Endothelial cell of umbilical vein (primary cell): ENCODE data around the gene SLC35A3. TPM values are rescaled to one million over a fixed set of nuclear protein-coding genes. Genes with fewer than 3 reads are reported as not detected.
A peak's percentile ranks its signal among the peaks of the same experiment; 100 is the strongest.

ENCODE experiments used
- BruUV-seq: library from RNA; stranded (reverse); fragments of 400-500 nt; replicated peaks from 2 replicates; lab custom pipeline; 2021; lab: Mats Ljungman, UMichigan
- CTCF ChIA-PET: fragments of 300-600, 350-600 bp; sonication (Branson Sonifier 250); formaldehyde crosslinking; loops from one replicate; lab custom pipeline; 2021; ENCODE audit warnings: antibody characterized with exemption, inconsistent platforms; lab: Charles Lee
- POLR2A ChIA-PET: fragments of 300-600, 350-600 bp; sonication (Branson Sonifier 250); formaldehyde crosslinking; loops from one replicate; lab custom pipeline; 2021; ENCODE audit warnings: antibody characterized with exemption, inconsistent platforms; lab: Charles Lee
- DNase-seq: peaks from one replicate; pipeline ENCODE4 v3.0.0-alpha.2; 2011; ENCODE audit warnings: low read depth, low spot score
- FAIRE-seq: peaks from 2 replicates; lab custom pipeline; 2011; peaks lifted over from hg19 to GRCh38; lab: Jason Lieb, UNC
- H2AFZ ChIP-seq: 2 replicates; pipeline ENCODE4 v1.6.0; 2012; ENCODE audit warnings: low read depth, low read length, control low read depth, inconsistent platforms
- H3K27ac ChIP-seq: 2 replicates; pipeline ENCODE4 v1.5.1; 2011; ENCODE audit warnings: low read depth, mild to moderate bottlenecking, control low read depth, low read length, moderate library complexity; ENCODE audit not compliant: insufficient read depth
- H3K27me3 ChIP-seq, 2 experiments: 2 replicates each; pipeline versions ENCODE4 v1.6.0 to v1.6.1; 2011; ENCODE audit warnings: low read length in 2 of 2, mixed read lengths in 1 of 2; ENCODE audit not compliant: control insufficient read depth in 2 of 2, insufficient read depth in 2 of 2
- H3K36me3 ChIP-seq, 2 experiments: 2 replicates in 1 of 2; 3 replicates in 1 of 2; pipeline ENCODE4 v1.5.1; 2011; ENCODE audit warnings: low read length in 2 of 2, mild to moderate bottlenecking in 1 of 2, moderate library complexity in 1 of 2; ENCODE audit not compliant: control insufficient read depth in 2 of 2, insufficient read depth in 2 of 2; ENCODE audit errors: extremely low read depth in 1 of 2
- H3K4me1 ChIP-seq: 3 replicates; pipeline ENCODE4 v1.5.1; 2011; ENCODE audit warnings: mild to moderate bottlenecking, low read length; ENCODE audit not compliant: control insufficient read depth, insufficient read depth; ENCODE audit errors: extremely low read depth
- H3K4me2 ChIP-seq: 2 replicates; pipeline ENCODE4 v1.6.1; 2011; ENCODE audit warnings: low read length, control low read depth, mixed read lengths; ENCODE audit not compliant: insufficient read depth
- H3K4me3 ChIP-seq, 3 experiments: fragments of 200-600 bp in 1 of 3; sonication (generic), shearing (Covaris generic) in 1 of 3; replicated peaks in 1 of 3; 2 replicates each; pipeline ENCODE4 v1.5.1; 2011 to 2016; ENCODE audit warnings: control low read depth in 3 of 3, low read length in 3 of 3, mild to moderate bottlenecking in 2 of 3, inconsistent platforms in 1 of 3, low read depth in 1 of 3, moderate library complexity in 1 of 3; ENCODE audit not compliant: insufficient read depth in 1 of 3
- H3K79me2 ChIP-seq: 2 replicates; pipeline ENCODE4 v1.6.0; 2012; ENCODE audit warnings: low read length, inconsistent platforms; ENCODE audit not compliant: control insufficient read depth, insufficient read depth
- H3K9ac ChIP-seq: replicated peaks from 2 replicates; pipeline ENCODE3; 2011; ENCODE audit warnings: low read length, control low read depth; ENCODE audit not compliant: insufficient read depth; ENCODE audit errors: extremely low read depth
- H3K9me1 ChIP-seq: replicated peaks from 3 replicates; pipeline ENCODE4 v1.6.0; 2011; ENCODE audit warnings: mild to moderate bottlenecking, low read length; ENCODE audit not compliant: control insufficient read depth, insufficient read depth; ENCODE audit errors: extremely low read depth
- H3K9me3 ChIP-seq: replicated peaks from 2 replicates; pipeline ENCODE4 v1.5.1; 2012; ENCODE audit warnings: low read length, inconsistent platforms; ENCODE audit not compliant: control insufficient read depth, insufficient read depth
- H4K20me1 ChIP-seq: replicated peaks from 2 replicates; pipeline ENCODE3; 2011; ENCODE audit warnings: mild to moderate bottlenecking, low read length; ENCODE audit not compliant: control insufficient read depth, insufficient read depth; ENCODE audit errors: extremely low read depth
- CTCF ChIP-seq, 2 donors: IDR thresholded peaks; 1 replicate in 1 of 2; 2 replicates in 1 of 2; pipeline ENCODE4 v1.5.1; 2011; ENCODE audit warnings: low read length in 2 of 2, mild to moderate bottlenecking in 2 of 2, moderate library complexity in 2 of 2, control low read depth in 1 of 2, inconsistent platforms in 1 of 2, low read depth in 1 of 2; ENCODE audit not compliant: insufficient read depth in 1 of 2; ENCODE audit errors: extremely low read depth in 1 of 2
- EZH2 ChIP-seq: IDR thresholded peaks from 2 replicates; pipeline ENCODE4 v1.6.1; 2012; ENCODE audit warnings: borderline replicate concordance, low read depth, mild to moderate bottlenecking, moderate library complexity, low read length, inconsistent platforms; ENCODE audit not compliant: severe bottlenecking
- FOS ChIP-seq: IDR thresholded peaks from 2 replicates; pipeline ENCODE4 v1.6.1; 2011; ENCODE audit warnings: mild to moderate bottlenecking, low read length, moderate library complexity, borderline replicate concordance; ENCODE audit not compliant: insufficient read depth
- GATA2 ChIP-seq: IDR thresholded peaks from 2 replicates; pipeline ENCODE4 v1.7.0; 2011; ENCODE audit warnings: low read depth, mild to moderate bottlenecking, moderate library complexity, mixed read lengths, low read length; ENCODE audit not compliant: insufficient read length, insufficient read depth
- JUN ChIP-seq: IDR thresholded peaks from 2 replicates; pipeline ENCODE4 v1.6.1; 2011; ENCODE audit warnings: borderline replicate concordance, low read depth; ENCODE audit not compliant: insufficient read length, insufficient read depth
- MYC ChIP-seq: IDR thresholded peaks from one replicate; pipeline ENCODE4 v1.6.1; 2011; ENCODE audit warnings: mild to moderate bottlenecking, low read depth, low read length
- POLR2A ChIP-seq: IDR thresholded peaks from 2 replicates; pipeline ENCODE4 v1.6.1; 2012; ENCODE audit warnings: low read depth, mild to moderate bottlenecking, control low read depth, low read length
- POLR2AphosphoS5 ChIP-seq: IDR thresholded peaks from 2 replicates; pipeline ENCODE4 v1.6.1; 2012; ENCODE audit warnings: low read depth, mild to moderate bottlenecking, control low read depth, low read length, moderate library complexity; ENCODE audit not compliant: insufficient read depth
- dilution Hi-C: fragments of 300-500 bp; cut with MboI; formaldehyde crosslinking; loops from one replicate; pipeline ENCODE4 v1.15.0; 2019; ENCODE audit warnings: low sequenced_read_pairs; ENCODE audit not compliant: extremely low pct_ligation_motif_present
- intact Hi-C: fragments of 100-400 bp; cut with micrococcal nuclease; formaldehyde crosslinking; loops from one replicate; pipeline ENCODE4 v1.10.0; 2022
- polyA plus RNA-seq, 4 experiments: library from polyadenylated mRNA; depleted of rRNA in 3 of 4; stranded (reverse) in 3 of 4; unstranded in 1 of 4; fragments of >200 nt; gene quantifications; 2 replicates each; pipeline versions ENCODE4 v1.2.1 to v1.2.3, GENCODE V29; 2011 to 2012; ENCODE audit warnings: missing spikeins in 1 of 4
- total RNA-seq: library from RNA; stranded (reverse); gene quantifications from 2 replicates; pipeline ENCODE4 v1.2.3, GENCODE V29; 2021

SLC35A3 gene
- total and polyA plus RNA-seq, 2 donors (not counting 3 experiments of a cell fraction or from before 2014, with no cell fraction given), result 3.6 to 19.0 TPM

GRCh38 chr1:99986656-99987225 lies 16.9 kb downstream of the SLC35A3 start:
- no peaks in the 10 kb centered on the region for H3K9me1 ChIP-seq
- POLR2A ChIA-PET, result no interaction called here
- no peaks in the 10 kb centered on the region for H3K4me1 ChIP-seq
- no peaks in the 10 kb centered on the region for H4K20me1 ChIP-seq
- no peak for TF ChIP-seq JUN
- TF ChIP-seq POLR2AphosphoS5, result no peak
- no peak for TF ChIP-seq MYC
- TF ChIP-seq GATA2, result no peak
- no peak for TF ChIP-seq CTCF (IDR thresholded peaks at IDR 0.05; ENCODE audit: extremely low read depth in 1 of 2, insufficient read depth in 1 of 2, low read depth in 1 of 2, low read length in 2 of 2)
- TF ChIP-seq FOS, result no peak
- TF ChIP-seq POLR2A, result no peak
- no peak for TF ChIP-seq EZH2
- H3K79me2 ChIP-seq, result peaks cover 12% of the 10 kb centered on the region
- CTCF ChIA-PET, result interaction anchor here (0.6 to 1.8 kb wide), 3 partner anchors 9 to 14 kb away, joined by 3 to 4 read pairs (median 4); no protein-coding TSS in a partner anchor
- DNase-seq, result peak; percentile 70
- BruUV-seq, result no TSS peak
- no peak overlapping the region for H3K4me2 ChIP-seq
- no peak overlapping the region for H3K27ac ChIP-seq
- no peaks in the 10 kb centered on the region for H3K36me3 ChIP-seq
- H3K9me3 ChIP-seq, result no peaks in the 10 kb centered on the region
- no peak overlapping the region for H3K4me3 ChIP-seq
- intact Hi-C loops (no loop called here), dilution Hi-C loops (no loop called here)
- H3K27me3 ChIP-seq, result no peaks in the 10 kb centered on the region
- no peak overlapping the region for H3K9ac ChIP-seq
- H2AFZ ChIP-seq, result no peak overlapping the region
- FAIRE-seq, result no peak
